Measurements from ENCODE around the gene TRMO. TPM values are rescaled to one million over a fixed set of nuclear protein-coding genes. Genes with fewer than 3 reads are reported as not detected.

Gene TRMO
- total and polyA plus RNA-seq, 9 of the 15 experiments (the other 6 are each of a cell fraction or from before 2014, with no cell fraction given): 5.6 to 22.4 (median 16.2) TPM

DNA sequence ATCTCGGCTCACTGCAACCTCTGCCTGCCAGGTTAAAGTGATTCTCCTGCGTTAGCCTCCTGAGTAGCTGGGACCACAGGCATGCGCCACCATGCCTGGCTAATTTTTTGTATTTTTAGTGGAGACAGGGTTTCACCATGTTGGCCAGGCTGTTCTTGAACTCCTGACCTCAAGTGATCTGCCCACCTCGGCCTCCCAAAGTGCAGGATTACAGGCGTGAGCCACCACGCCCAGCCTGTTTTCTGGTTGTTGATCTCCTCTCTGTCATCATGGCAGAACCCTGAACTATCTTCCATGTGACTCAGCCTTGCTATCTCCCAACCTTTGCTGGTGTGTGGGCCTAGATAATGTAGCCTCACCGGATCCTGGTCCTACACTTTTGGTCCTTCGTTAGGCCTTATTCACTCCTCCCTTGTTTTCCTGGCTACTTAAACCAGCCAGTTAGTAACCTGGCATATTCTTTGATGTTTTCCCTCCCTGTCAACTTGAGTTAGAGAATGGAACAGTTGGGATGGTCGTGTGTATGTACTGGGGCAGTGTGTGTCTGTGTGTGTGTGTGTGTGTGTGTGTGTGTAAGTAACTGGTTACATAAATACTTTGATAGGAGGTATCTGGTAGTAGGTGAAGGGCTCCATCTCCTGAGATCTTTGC, 38.5 kb upstream of the TRMO start (continued):
- TF ChIP-seq, protein P1, sequence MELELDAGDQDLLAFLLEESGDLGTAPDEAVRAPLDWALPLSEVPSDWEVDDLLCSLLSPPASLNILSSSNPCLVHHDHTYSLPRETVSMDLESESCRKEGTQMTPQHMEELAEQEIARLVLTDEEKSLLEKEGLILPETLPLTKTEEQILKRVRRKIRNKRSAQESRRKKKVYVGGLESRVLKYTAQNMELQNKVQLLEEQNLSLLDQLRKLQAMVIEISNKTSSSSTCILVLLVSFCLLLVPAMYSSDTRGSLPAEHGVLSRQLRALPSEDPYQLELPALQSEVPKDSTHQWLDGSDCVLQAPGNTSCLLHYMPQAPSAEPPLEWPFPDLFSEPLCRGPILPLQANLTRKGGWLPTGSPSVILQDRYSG (tag; conservative IDR thresholded peaks at IDR 0.05; ENCODE audit: low read depth): peak; percentile 86; the same call in 1 of the 2 replicates
- TF ChIP-seq JUNB (CRISPR knock-in tag; conservative IDR thresholded peaks at IDR 0.05) (0 out of 2 replicates have a peak, but pooled peaks have one; percentile 18), LCOR (CRISPR knock-in tag; IDR thresholded peaks at IDR 0.05) (peak; percentile 93), NCOR1 (IDR thresholded peaks at IDR 0.05) (peak; percentile 98), BHLHE40 (IDR thresholded peaks at IDR 0.05; ENCODE audit: low read length) (peak; percentile 79), SMAD3 (CRISPR knock-in tag; conservative IDR thresholded peaks at IDR 0.05) (peak; percentile 52; the same call in 1 of the 2 replicates), EHMT2 (IDR thresholded peaks at IDR 0.05) (peak; percentile 92), TAL1 (IDR thresholded peaks at IDR 0.05) (peak; percentile 96), ZNF449 (CRISPR knock-in tag; IDR thresholded peaks at IDR 0.05) (peak; percentile 74; the same call in 1 of the 2 replicates), SMARCA5 (IDR thresholded peaks at IDR 0.05) (peak; percentile 91), SIN3A (IDR thresholded peaks at IDR 0.05; ENCODE audit: borderline replicate concordance in 2 of 2, control insufficient read depth in 1 of 2, low read depth in 2 of 2, low read length in 2 of 2) (0 out of 4 replicates have a peak, but pooled peaks of 1 of the 2 experiments have one; percentile 49), ETV1 (tag; conservative IDR thresholded peaks at IDR 0.05; ENCODE audit: low read depth) (peak; percentile 91)
- TF ChIP-seq, protein P2, sequence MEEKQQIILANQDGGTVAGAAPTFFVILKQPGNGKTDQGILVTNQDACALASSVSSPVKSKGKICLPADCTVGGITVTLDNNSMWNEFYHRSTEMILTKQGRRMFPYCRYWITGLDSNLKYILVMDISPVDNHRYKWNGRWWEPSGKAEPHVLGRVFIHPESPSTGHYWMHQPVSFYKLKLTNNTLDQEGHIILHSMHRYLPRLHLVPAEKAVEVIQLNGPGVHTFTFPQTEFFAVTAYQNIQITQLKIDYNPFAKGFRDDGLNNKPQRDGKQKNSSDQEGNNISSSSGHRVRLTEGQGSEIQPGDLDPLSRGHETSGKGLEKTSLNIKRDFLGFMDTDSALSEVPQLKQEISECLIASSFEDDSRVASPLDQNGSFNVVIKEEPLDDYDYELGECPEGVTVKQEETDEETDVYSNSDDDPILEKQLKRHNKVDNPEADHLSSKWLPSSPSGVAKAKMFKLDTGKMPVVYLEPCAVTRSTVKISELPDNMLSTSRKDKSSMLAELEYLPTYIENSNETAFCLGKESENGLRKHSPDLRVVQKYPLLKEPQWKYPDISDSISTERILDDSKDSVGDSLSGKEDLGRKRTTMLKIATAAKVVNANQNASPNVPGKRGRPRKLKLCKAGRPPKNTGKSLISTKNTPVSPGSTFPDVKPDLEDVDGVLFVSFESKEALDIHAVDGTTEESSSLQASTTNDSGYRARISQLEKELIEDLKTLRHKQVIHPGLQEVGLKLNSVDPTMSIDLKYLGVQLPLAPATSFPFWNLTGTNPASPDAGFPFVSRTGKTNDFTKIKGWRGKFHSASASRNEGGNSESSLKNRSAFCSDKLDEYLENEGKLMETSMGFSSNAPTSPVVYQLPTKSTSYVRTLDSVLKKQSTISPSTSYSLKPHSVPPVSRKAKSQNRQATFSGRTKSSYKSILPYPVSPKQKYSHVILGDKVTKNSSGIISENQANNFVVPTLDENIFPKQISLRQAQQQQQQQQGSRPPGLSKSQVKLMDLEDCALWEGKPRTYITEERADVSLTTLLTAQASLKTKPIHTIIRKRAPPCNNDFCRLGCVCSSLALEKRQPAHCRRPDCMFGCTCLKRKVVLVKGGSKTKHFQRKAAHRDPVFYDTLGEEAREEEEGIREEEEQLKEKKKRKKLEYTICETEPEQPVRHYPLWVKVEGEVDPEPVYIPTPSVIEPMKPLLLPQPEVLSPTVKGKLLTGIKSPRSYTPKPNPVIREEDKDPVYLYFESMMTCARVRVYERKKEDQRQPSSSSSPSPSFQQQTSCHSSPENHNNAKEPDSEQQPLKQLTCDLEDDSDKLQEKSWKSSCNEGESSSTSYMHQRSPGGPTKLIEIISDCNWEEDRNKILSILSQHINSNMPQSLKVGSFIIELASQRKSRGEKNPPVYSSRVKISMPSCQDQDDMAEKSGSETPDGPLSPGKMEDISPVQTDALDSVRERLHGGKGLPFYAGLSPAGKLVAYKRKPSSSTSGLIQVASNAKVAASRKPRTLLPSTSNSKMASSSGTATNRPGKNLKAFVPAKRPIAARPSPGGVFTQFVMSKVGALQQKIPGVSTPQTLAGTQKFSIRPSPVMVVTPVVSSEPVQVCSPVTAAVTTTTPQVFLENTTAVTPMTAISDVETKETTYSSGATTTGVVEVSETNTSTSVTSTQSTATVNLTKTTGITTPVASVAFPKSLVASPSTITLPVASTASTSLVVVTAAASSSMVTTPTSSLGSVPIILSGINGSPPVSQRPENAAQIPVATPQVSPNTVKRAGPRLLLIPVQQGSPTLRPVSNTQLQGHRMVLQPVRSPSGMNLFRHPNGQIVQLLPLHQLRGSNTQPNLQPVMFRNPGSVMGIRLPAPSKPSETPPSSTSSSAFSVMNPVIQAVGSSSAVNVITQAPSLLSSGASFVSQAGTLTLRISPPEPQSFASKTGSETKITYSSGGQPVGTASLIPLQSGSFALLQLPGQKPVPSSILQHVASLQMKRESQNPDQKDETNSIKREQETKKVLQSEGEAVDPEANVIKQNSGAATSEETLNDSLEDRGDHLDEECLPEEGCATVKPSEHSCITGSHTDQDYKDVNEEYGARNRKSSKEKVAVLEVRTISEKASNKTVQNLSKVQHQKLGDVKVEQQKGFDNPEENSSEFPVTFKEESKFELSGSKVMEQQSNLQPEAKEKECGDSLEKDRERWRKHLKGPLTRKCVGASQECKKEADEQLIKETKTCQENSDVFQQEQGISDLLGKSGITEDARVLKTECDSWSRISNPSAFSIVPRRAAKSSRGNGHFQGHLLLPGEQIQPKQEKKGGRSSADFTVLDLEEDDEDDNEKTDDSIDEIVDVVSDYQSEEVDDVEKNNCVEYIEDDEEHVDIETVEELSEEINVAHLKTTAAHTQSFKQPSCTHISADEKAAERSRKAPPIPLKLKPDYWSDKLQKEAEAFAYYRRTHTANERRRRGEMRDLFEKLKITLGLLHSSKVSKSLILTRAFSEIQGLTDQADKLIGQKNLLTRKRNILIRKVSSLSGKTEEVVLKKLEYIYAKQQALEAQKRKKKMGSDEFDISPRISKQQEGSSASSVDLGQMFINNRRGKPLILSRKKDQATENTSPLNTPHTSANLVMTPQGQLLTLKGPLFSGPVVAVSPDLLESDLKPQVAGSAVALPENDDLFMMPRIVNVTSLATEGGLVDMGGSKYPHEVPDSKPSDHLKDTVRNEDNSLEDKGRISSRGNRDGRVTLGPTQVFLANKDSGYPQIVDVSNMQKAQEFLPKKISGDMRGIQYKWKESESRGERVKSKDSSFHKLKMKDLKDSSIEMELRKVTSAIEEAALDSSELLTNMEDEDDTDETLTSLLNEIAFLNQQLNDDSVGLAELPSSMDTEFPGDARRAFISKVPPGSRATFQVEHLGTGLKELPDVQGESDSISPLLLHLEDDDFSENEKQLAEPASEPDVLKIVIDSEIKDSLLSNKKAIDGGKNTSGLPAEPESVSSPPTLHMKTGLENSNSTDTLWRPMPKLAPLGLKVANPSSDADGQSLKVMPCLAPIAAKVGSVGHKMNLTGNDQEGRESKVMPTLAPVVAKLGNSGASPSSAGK (IDR thresholded peaks at IDR 0.05): peak; percentile 87
